C4-2B (cell line): Measurements from ENCODE around the gene TAPBPL.

ENCODE experiments used
- H3K27ac ChIP-seq: fragments of 450-650 bp; 2 replicates; pipeline ENCODE4 v1.5.1; 2017
- ZFX ChIP-seq: fragments of 450-650 bp; IDR thresholded peaks from 2 replicates; pipeline ENCODE4 v1.6.1; 2017
- TF ChIP-seq, protein P1 (sequence below): fragments of 450-650 bp; conservative IDR thresholded peaks from 2 replicates; pipeline ENCODE4 v1.5.1; 2017; ENCODE audit warnings: mild to moderate bottlenecking

The TAPBPL gene, protein sequence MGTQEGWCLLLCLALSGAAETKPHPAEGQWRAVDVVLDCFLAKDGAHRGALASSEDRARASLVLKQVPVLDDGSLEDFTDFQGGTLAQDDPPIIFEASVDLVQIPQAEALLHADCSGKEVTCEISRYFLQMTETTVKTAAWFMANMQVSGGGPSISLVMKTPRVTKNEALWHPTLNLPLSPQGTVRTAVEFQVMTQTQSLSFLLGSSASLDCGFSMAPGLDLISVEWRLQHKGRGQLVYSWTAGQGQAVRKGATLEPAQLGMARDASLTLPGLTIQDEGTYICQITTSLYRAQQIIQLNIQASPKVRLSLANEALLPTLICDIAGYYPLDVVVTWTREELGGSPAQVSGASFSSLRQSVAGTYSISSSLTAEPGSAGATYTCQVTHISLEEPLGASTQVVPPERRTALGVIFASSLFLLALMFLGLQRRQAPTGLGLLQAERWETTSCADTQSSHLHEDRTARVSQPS

DNA sequence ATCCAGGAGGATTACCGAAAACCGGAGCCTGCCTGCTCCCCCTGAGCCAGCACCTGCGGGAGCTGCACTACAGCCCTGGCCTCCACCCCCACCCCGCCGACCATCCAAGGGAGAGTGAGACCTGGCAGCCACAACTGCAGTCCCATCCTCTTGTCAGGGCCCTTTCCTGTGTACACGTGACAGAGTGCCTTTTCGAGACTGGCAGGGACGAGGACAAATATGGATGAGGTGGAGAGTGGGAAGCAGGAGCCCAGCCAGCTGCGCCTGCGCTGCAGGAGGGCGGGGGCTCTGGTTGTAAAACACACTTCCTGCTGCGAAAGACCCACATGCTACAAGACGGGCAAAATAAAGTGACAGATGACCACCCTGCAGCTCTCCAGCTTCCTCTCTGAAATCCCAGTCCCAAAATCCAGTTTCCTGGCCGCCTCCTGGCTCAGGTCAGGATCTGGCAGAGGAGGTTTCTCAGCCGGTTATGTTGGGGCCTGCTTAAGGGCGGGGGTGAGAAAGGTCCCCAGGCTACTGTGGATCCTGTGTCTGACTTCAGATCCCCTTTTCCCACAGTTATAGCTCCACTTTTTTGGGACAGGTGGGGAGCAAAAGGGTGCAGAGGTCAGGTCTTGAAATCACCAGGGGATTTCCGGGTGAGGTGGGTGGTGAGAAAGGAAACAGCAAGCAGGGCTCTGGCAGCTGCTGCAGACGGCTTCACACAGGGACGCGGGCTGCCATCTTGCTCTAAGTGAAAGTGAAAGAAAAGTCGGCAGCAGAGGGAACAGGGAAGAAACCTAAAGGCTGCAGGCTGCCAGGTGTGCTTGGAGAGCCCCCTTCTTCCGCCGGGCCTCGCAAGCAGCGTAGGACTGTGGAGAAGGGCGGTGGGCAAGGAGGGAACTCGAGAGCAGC, at the start of gene TAPBPL:
TSS of gene TAPBPL (plus strand) at position 695 of the 897 bp plus-strand sequence. CDS start 207 bp downstream, outside the sequence.
- TF ChIP-seq, protein P1, sequence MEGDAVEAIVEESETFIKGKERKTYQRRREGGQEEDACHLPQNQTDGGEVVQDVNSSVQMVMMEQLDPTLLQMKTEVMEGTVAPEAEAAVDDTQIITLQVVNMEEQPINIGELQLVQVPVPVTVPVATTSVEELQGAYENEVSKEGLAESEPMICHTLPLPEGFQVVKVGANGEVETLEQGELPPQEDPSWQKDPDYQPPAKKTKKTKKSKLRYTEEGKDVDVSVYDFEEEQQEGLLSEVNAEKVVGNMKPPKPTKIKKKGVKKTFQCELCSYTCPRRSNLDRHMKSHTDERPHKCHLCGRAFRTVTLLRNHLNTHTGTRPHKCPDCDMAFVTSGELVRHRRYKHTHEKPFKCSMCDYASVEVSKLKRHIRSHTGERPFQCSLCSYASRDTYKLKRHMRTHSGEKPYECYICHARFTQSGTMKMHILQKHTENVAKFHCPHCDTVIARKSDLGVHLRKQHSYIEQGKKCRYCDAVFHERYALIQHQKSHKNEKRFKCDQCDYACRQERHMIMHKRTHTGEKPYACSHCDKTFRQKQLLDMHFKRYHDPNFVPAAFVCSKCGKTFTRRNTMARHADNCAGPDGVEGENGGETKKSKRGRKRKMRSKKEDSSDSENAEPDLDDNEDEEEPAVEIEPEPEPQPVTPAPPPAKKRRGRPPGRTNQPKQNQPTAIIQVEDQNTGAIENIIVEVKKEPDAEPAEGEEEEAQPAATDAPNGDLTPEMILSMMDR, result no peak
- no peak for TF ChIP-seq ZFX

DNA sequence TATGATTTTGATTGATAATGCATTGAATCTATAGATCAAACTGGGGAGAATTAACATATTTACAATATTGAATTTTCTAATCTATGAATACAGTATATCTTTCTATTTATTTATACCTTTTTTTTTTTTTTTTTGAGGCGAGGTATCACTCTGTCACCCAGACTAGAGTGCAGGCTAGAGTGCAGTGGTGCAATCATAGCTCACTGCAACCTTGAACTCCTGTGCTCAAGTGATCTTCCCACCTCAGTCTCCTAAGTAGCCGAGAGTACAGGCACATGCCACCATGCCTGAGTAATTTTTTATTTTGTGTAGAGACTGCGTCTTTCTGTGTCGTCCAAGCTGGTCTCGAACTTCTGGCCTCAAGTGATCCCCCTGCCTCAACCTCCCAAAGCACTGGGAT, 47.5 kb upstream of the TAPBPL start:
- H3K27ac ChIP-seq, result no peak overlapping the region
- TF ChIP-seq, protein P1, result no peak
- TF ChIP-seq ZFX, result no peak

More for the DNA sequence above, at the start of gene TAPBPL:
- H3K27ac ChIP-seq, result peak within 1 kb of the TSS; percentile 93

DNA sequence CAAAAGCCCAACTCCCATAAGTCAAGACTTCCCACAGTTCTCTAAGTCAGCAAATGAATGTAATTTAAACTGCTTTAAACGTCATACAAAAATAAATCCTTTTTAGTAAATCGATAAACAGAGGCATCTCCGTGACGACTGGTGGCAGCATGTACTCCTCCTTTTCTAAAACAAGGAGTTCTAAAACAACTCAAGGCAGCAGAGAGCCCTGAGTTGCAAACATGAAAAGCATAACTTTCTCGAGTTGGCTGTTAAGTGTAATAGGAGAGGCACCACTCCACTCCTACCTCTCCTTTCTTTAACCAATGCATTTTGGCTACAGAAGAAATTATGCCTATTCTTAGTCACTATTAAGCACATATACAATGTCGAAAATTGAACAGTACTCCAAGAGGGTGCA, 45.9 kb upstream of the TAPBPL start:
- no peak overlapping the region for H3K27ac ChIP-seq
- no peak for TF ChIP-seq ZFX
- TF ChIP-seq, protein P1, result no peak

DNA sequence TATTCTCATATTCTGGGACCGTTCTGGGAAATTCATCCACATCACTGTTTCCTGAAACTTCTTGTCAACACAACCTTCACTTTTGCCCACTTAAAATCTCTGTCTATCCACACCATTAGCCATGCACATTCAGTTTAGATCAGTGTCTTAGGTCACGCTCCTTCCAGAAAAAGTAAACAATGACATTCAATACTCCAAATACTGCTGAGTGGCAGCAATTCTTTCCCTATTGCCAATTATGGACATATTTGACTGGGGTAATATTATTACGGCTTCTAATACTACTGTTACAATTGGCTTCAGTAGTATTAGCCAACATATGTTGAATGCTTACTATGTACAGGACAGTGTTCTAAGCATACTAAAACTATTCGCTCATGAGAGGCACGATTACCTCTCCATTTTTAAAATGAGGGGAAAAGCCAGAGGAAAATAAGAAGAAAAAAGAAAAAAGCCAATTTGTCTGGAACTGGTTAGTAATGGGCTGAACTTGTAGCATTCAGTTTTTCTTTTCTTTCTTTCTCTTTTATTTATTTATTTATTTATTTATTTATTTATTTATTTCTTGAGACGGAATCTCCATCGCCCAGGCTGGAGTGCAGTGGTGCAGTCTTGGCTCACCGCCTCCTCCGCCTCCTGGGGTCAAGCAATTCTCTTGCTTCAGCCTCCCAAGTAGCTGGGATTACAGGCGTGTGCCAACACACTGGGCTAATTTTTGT, 44.4 kb upstream of the TAPBPL start:
- TF ChIP-seq ZFX, result no peak
- TF ChIP-seq, protein P1, result no peak

DNA sequence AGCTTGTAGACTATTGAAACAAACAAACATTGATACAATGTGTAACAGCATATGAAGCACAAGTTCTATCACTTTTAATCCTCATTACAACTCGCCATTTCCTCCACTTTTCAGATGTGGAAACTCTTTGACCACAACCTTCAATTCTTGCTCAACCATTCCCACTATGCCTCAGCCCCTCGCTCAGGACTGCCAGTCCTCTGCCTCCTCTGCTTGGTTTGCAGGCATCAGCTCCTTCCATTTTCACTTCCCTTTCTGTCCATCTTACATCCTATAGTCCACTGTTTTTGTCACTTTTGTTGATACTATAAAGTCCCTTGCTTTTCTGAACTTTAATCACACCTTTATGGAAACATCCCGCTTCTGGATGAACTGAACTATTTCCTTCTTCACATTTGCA, 35.2 kb upstream of the TAPBPL start:
- TF ChIP-seq, protein P1, result no peak
- TF ChIP-seq ZFX, result no peak
- no peak overlapping the region for H3K27ac ChIP-seq

More for the DNA sequence above, 44.4 kb upstream of the TAPBPL start:
- H3K27ac ChIP-seq, result no peak overlapping the region

DNA sequence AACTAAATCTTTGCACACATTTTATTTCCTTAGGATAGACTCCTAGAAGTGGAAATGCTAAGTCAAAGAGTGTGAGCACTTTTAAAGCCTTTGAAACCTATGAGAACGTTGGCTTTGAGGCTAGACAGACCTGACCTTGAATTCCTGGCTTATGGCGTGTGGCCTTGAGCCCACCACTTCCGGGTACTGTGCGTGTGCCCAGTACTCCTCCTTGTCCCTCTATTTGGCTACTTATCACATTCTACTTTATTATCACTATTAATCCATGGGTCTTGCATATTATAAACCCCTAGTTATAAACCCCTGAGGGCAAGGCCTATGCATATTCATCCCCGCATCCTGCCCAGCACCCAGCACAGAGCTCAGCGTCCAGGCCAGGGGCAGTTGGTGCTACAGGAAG, 33.0 kb upstream of the TAPBPL start:
- no peak overlapping the region for H3K27ac ChIP-seq

More for the DNA sequence above, 33.0 kb upstream of the TAPBPL start:
- no peak for TF ChIP-seq ZFX
- TF ChIP-seq, protein P1, result no peak
